ENCODE data around the gene TTC33. TPM values are rescaled to one million over a fixed set of nuclear protein-coding genes. Genes with fewer than 3 reads are reported as not detected.
A peak's percentile ranks its signal among the peaks of the same experiment; 100 is the strongest.

Gene TTC33
- total and polyA plus RNA-seq, 2 of the 13 experiments (the other 11 are each of a cell fraction or from before 2014, with no cell fraction given) = 4.5 to 20.0 TPM

DNA sequence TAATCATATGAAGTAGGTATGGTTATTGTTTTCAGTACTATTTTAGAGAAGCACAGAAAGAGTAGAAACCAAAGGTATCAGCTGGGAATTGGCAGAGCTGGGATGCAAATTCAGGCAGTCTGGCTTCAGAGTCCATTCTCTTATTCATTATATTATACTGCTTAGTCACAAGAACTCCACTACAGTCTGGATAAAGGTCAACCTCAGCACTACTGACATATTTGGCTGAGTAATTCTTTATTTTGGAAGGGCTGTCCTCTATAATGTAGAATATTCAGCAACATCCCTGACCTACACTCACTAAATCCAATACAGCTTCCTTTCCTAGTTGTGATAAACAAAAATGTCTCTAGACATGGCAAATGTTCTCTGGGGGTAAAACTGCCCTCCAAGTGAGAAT, 38.5 kb downstream of the TTC33 start:
- H3K4me2 ChIP-seq (ENCODE audit: low read depth, low read length) = no peak overlapping the region
- in situ Hi-C loops (cut with HindIII; ENCODE audit: extremely low pct_ligation_motif_present, low pct_unique_long_range_greater_than_20kb) (no loop called here), intact Hi-C loops (cut with micrococcal nuclease; ENCODE audit: unreplicated experiment) (no loop called here)
- H2AFZ ChIP-seq (ENCODE audit: low read length) = no peak overlapping the region
- FAIRE-seq = no peak
- CTCF ChIA-PET (ENCODE audit: low intra/inter-chr PET ratio, low total read pairs) = no interaction called here
- H3K9me3 ChIP-seq (ENCODE audit: low read length) = no peaks in the 10 kb centered on the region
- no peaks in the 10 kb centered on the region for H4K20me1 ChIP-seq (ENCODE audit: insufficient read depth, low read length)
- no peak overlapping the region for H3K4me3 ChIP-seq (replicated peaks in 1 of 3; ENCODE audit: insufficient read depth in 1 of 3, low read depth in 2 of 3, low read length in 3 of 3)
- no TSS peak for BruUV-seq (replicated peaks)
- DNase-seq (ENCODE audit: low spot score) = no peak
- H3K9ac ChIP-seq (ENCODE audit: insufficient read depth, low read depth, low read length) = no peak overlapping the region
- peaks cover 17% of the 10 kb centered on the region for H3K4me1 ChIP-seq (ENCODE audit: insufficient read depth, low read length)
- no peak for ATAC-seq
- H3K27me3 ChIP-seq (ENCODE audit: control insufficient read depth in 1 of 2, insufficient read depth in 2 of 2, low read length in 2 of 2) = no peaks in the 10 kb centered on the region
- no peaks in the 10 kb centered on the region for H3K79me2 ChIP-seq (ENCODE audit: insufficient read depth, low read length)
- peaks cover 0 to 5% of the 10 kb centered on the region in 2 experiments; a peak in 2 of 5 replicates for H3K36me3 ChIP-seq (replicated peaks in 1 of 2; ENCODE audit: control insufficient read depth in 1 of 2, insufficient read depth in 2 of 2, low read length in 2 of 2)
- H3K27ac ChIP-seq (ENCODE audit: extremely low read length, insufficient read depth, low read length) = no peak overlapping the region
- TF ChIP-seq ZKSCAN5 (CRISPR knock-in tag; IDR thresholded peaks at IDR 0.05) (no peak), MAFK (conservative IDR thresholded peaks at IDR 0.05 in 1 of 2, IDR thresholded peaks at IDR 0.05 in 1 of 2; ENCODE audit: low read length in 2 of 2) (0 out of 4 replicates have a peak, but pooled peaks of 1 of the 2 experiments have one; percentile 1), ZNF512B (CRISPR knock-in tag; IDR thresholded peaks at IDR 0.05; ENCODE audit: borderline replicate concordance) (no peak), EHMT2 (IDR thresholded peaks at IDR 0.05; ENCODE audit: borderline replicate concordance, low read depth, low read length) (no peak), HMGA1 (CRISPR knock-in tag; conservative IDR thresholded peaks at IDR 0.05) (no peak), ZNF768 (CRISPR knock-in tag; IDR thresholded peaks at IDR 0.05) (no peak)
- POLR2A ChIA-PET = no interaction called here

GRCh38 chr5:40716590-40716989, 39.2 kb downstream of the TTC33 start:
- no peak for TF ChIP-seq DMAP1 (CRISPR knock-in tag; IDR thresholded peaks at IDR 0.05)
- TF ChIP-seq HNF4G (IDR thresholded peaks at IDR 0.05; ENCODE audit: borderline replicate concordance, low read depth, low read length) = no peak
- TF ChIP-seq HNF4G (CRISPR knock-in tag; IDR thresholded peaks at IDR 0.05; ENCODE audit: borderline replicate concordance, low read depth) = no peak
- in situ Hi-C loops (cut with HindIII; ENCODE audit: extremely low pct_ligation_motif_present, low pct_unique_long_range_greater_than_20kb) = no loop called here
- H3K9me3 ChIP-seq (ENCODE audit: low read length) = no peaks in the 10 kb centered on the region
- peaks cover 17% of the 10 kb centered on the region for H3K4me1 ChIP-seq (ENCODE audit: insufficient read depth, low read length)
- H3K27me3 ChIP-seq (ENCODE audit: control insufficient read depth in 1 of 2, insufficient read depth in 2 of 2, low read length in 2 of 2) = no peaks in the 10 kb centered on the region
- CTCF ChIA-PET (ENCODE audit: low intra/inter-chr PET ratio, low total read pairs) = no interaction called here
- no peak overlapping the region for H3K4me3 ChIP-seq (replicated peaks in 1 of 3; ENCODE audit: insufficient read depth in 1 of 3, low read depth in 2 of 3, low read length in 3 of 3)
- no peak overlapping the region for H3K27ac ChIP-seq (ENCODE audit: extremely low read length, insufficient read depth, low read length)
- no peak overlapping the region for H3K9ac ChIP-seq (ENCODE audit: insufficient read depth, low read depth, low read length)
- no TSS peak for BruUV-seq (replicated peaks)
- no peaks in the 10 kb centered on the region for H4K20me1 ChIP-seq (ENCODE audit: insufficient read depth, low read length)
- H3K4me2 ChIP-seq (ENCODE audit: low read depth, low read length) = no peak overlapping the region
- WGBS (ENCODE audit: low lambda C conversion rate) = 94% methylated on average over 2 of the region's 2 CpGs
- ATAC-seq (no peak), FAIRE-seq (no peak), DNase-seq (ENCODE audit: low spot score) (no peak)
- no peak overlapping the region for H2AFZ ChIP-seq (ENCODE audit: low read length)
- H3K36me3 ChIP-seq (replicated peaks in 1 of 2; ENCODE audit: control insufficient read depth in 1 of 2, insufficient read depth in 2 of 2, low read length in 2 of 2) = peaks cover 0 to 5% of the 10 kb centered on the region in 2 experiments; a peak in 2 of 5 replicates
- POLR2A ChIA-PET = no interaction called here
- intact Hi-C loops (cut with micrococcal nuclease; ENCODE audit: unreplicated experiment) = no loop called here
- no peaks in the 10 kb centered on the region for H3K79me2 ChIP-seq (ENCODE audit: insufficient read depth, low read length)
